Heart right ventricle (tissue), 16 donors: ENCODE data around the gene PLEKHM3. TPM values are rescaled to one million over a fixed set of nuclear protein-coding genes. Genes with fewer than 3 reads are reported as not detected.
A peak's percentile ranks its signal among the peaks of the same experiment; 100 is the strongest.

ENCODE experiments used
- ATAC-seq, 8 donors: fragments of 200-7000 bp; cut with Tn5 transposase; one replicate each; pipeline ENCODE4 v1.9.1; 2020; ENCODE audit warnings: mild to moderate bottlenecking in 8 of 8, moderate library complexity in 8 of 8, moderate number of reproducible peaks in 1 of 8
- DNase-seq, 2 donors: peaks; one replicate each; pipeline ENCODE4 v3.0.0-alpha.2; 2020
- H3K27ac ChIP-seq, 10 donors: fragments of 200-600 bp; sonication (generic) in 2 of 10; one replicate each; pipeline versions ENCODE4 v1.5.0 to v1.8.0; 2020 to 2022; ENCODE audit warnings: mild to moderate bottlenecking in 3 of 10
- H3K27me3 ChIP-seq, 7 donors: fragments of 200-600 bp; one replicate each; pipeline ENCODE4 v1.8.0; 2021 to 2022; ENCODE audit warnings: mild to moderate bottlenecking in 2 of 7
- H3K36me3 ChIP-seq, 9 donors: fragments of 200-600 bp; sonication (generic) in 1 of 9; one replicate each; pipeline versions ENCODE4 v1.5.0 to v1.8.0; 2020 to 2022; ENCODE audit warnings: mild to moderate bottlenecking in 2 of 9
- H3K4me1 ChIP-seq, 9 donors: fragments of 200-600 bp; sonication (generic) in 1 of 9; one replicate each; pipeline versions ENCODE4 v1.5.0 to v1.8.0; 2020 to 2022; ENCODE audit warnings: mild to moderate bottlenecking in 4 of 9
- H3K4me3 ChIP-seq, 10 donors: fragments of 200-600 bp; sonication (generic) in 2 of 10; one replicate each; pipeline versions ENCODE4 v1.5.0 to v1.8.0; 2020 to 2022; ENCODE audit warnings: mild to moderate bottlenecking in 7 of 10, moderate library complexity in 2 of 10
- H3K9me3 ChIP-seq, 11 donors: fragments of 200-600 bp in 10 of 11; sonication (generic) in 2 of 11; one replicate each; pipeline versions ENCODE4 v1.5.0 to v1.8.0; 2013 to 2022; ENCODE audit warnings: mild to moderate bottlenecking in 2 of 11, control low read depth in 1 of 11, moderate library complexity in 1 of 11
- CTCF ChIP-seq, 9 donors: fragments of 200-600 bp; sonication (generic) in 2 of 9; IDR thresholded peaks; one replicate each; pipeline versions ENCODE4 v1.5.0 to v1.8.0; 2021 to 2022; ENCODE audit warnings: antibody characterized with exemption in 9 of 9, mild to moderate bottlenecking in 5 of 9, moderate library complexity in 1 of 9
- WGBS, 2 donors: extraction: QIAGEN DNeasy Blood & Tissue Kit; methylation state at CpG; one replicate each; pipeline ENCODE4 v1.1.7; 2013; ENCODE audit warnings: inconsistent platforms in 1 of 2; 5-methylcytosine and 5-hydroxymethylcytosine counted together
- intact Hi-C, 10 donors: fragments of 100-400 bp; cut with DNase I; formaldehyde crosslinking; loops; one replicate each; pipeline versions ENCODE4 v1.11.1 to v1.14.2; 2022
- polyA plus RNA-seq, 2 donors: library from polyadenylated mRNA; stranded (reverse); fragments of 200-250 nt; gene quantifications; one replicate each; pipeline ENCODE4 v1.2.3, GENCODE V29; 2013
- total RNA-seq, 10 donors: library from RNA; stranded (reverse); fragmentation: NEBNext Ultra II Directional in 3 of 10; extraction: Animal tissue kit (Norgen Biotek cat#: 25700) in 3 of 10; gene quantifications; one replicate each; pipeline versions ENCODE4 v1.2.1 to v1.2.4, GENCODE V29; 2021 to 2023
- donor health status: Arrhythmogenic right ventricular cardiomyopathy.
- donor health status: ischemic (EF 13 %, LVEDD 7.1; RV severe dilation, severe dysfunction).
- donor health status: healthy with polysubstance abuse.
- donor health status: DM: no; HTN: yes; CAD: no.
- donor health status: DM: no; HTN: no; CAD: no.
- donor health status: ischemic (EF 25% LVEDD 6.9; RV normal size, moderate dysfunction).
- donor health status: ischemic (EF 25% LVEDD 5.7; RV mildly dilated, moderate dysfunction).
- donor health status: healthy.
- donor health status: DM: yes; HTN: yes; CAD: no.
- donor health status: Ischemic cardiomyopathy.
- donor health status: ischemic (EF 35%, LVEDD 5.7; RV mildly dilated, moderate dysfunction).
- donor health status: nonischemic (EF 11% LVEDD 7.7; RV severe dilation, severe dysfunction).
- donor health status: DM: yes; HTN: yes; CAD: no.
- donor health status: PGD.
- donor health status: ischemic (EF 29% LVEDD 5.4; RV normal size, mild dysfunction).
- donor health status: nonischemic (EF 23%, LVEDD 6.1; RV moderate dilation, normal function).

The PLEKHM3 gene
- total and polyA plus RNA-seq, 12 donors, result 2.5 to 16.2 (median 14.9) TPM

- intact Hi-C loops, result no loop called here
These were observed 170.6 kb downstream of the PLEKHM3 start for GRCh38 chr2:207854484-207855440.

GRCh38 chr2:207852791-207853190 is 172.5 kb downstream of the PLEKHM3 start:
- Histone ChIP-seq H3K4me3 (no peak overlapping the region), H3K9me3 (no peaks in the 10 kb centered on the region), H3K27ac (no peak overlapping the region), H3K4me1 (peaks cover 0 to 14% (median 5%) of the 10 kb centered on the region in 9 donors), H3K27me3 (no peaks in the 10 kb centered on the region), H3K36me3 (no peaks in the 10 kb centered on the region)
- TF ChIP-seq CTCF (IDR thresholded peaks at IDR 0.05), result no peak
- 97 to 98% methylated on average over 3 of the region's 3 CpGs for WGBS, 2 donors
- DNase-seq (no peak), ATAC-seq (no peak)
- intact Hi-C loops, result no loop called here

More at GRCh38 chr2:207854484-207855440, 170.6 kb downstream of the PLEKHM3 start:
- Histone ChIP-seq H3K4me1 (peaks cover 0 to 6% (median 0%) of the 10 kb centered on the region in 9 donors), H3K27me3 (no peaks in the 10 kb centered on the region), H3K4me3 (no peak overlapping the region), H3K27ac (no peak overlapping the region), H3K9me3 (no peaks in the 10 kb centered on the region), H3K36me3 (peaks cover 0 to 3% (median 0%) of the 10 kb centered on the region in 9 donors)
- no peak for TF ChIP-seq CTCF (IDR thresholded peaks at IDR 0.05)
- DNase-seq (no peak), ATAC-seq (no peak)
- WGBS, 2 donors, result 56 to 60% methylated on average over 2 of the region's 2 CpGs

- Histone ChIP-seq H3K9me3 (no peaks in the 10 kb centered on the region), H3K27ac (no peak overlapping the region), H3K4me1 (peaks cover 0 to 22% (median 13%) of the 10 kb centered on the region in 9 donors), H3K36me3 (no peaks in the 10 kb centered on the region), H3K4me3 (no peak overlapping the region), H3K27me3 (no peaks in the 10 kb centered on the region)
- intact Hi-C loops, result no loop called here
- no peak for DNase-seq
- peak in 1 of 8 donors; percentile 31 for ATAC-seq
- WGBS, 2 donors, result 63 to 69% methylated on average over 1 of the region's 1 CpG
- no peak for TF ChIP-seq CTCF (IDR thresholded peaks at IDR 0.05)
These were observed 175.9 kb downstream of the PLEKHM3 start for GRCh38 chr2:207849443-207849842.

- Histone ChIP-seq H3K36me3 (no peaks in the 10 kb centered on the region), H3K9me3 (no peaks in the 10 kb centered on the region), H3K27me3 (no peaks in the 10 kb centered on the region), H3K27ac (peak overlapping the region in 1 of 10 donors; percentile 51), H3K4me3 (no peak overlapping the region), H3K4me1 (peaks cover 0 to 22% (median 13%) of the 10 kb centered on the region in 9 donors)
- DNase-seq (no peak), ATAC-seq (no peak)
- intact Hi-C loops, result no loop called here
- no peak for TF ChIP-seq CTCF (IDR thresholded peaks at IDR 0.05)
- 85 to 93% methylated on average over 4 of the region's 4 CpGs for WGBS, 2 donors
These were observed 176.8 kb downstream of the PLEKHM3 start for GRCh38 chr2:207848545-207848928.
